Type B pancreatic cell (in vitro differentiated cells): ENCODE measurements around the gene DLG5. TPM values are rescaled to one million over a fixed set of nuclear protein-coding genes. Genes with fewer than 3 reads are reported as not detected.

Source experiments
- DNase-seq: peaks from one replicate; pipeline ENCODE4 v3.0.0; 2021; ENCODE audit warnings: mixed read lengths; ENCODE audit not compliant: unreplicated experiment; ENCODE audit errors: extremely low spot score
- H3K27ac Mint-ChIP-seq: 2 replicates; pipeline ENCODE4 v1.8.0; 2021; ENCODE audit warnings: mild to moderate bottlenecking, mixed read lengths
- H3K27me3 Mint-ChIP-seq: 2 replicates; pipeline ENCODE4 v1.8.0; 2021; ENCODE audit warnings: mixed read lengths
- H3K36me3 Mint-ChIP-seq: 2 replicates; pipeline ENCODE4 v1.8.0; 2021; ENCODE audit warnings: mixed read lengths
- H3K4me1 Mint-ChIP-seq: one replicate; pipeline ENCODE4 v1.8.0; 2021; ENCODE audit warnings: mixed read lengths; ENCODE audit not compliant: unreplicated experiment
- H3K4me3 Mint-ChIP-seq: 2 replicates; pipeline ENCODE4 v1.8.0; 2021; ENCODE audit warnings: mild to moderate bottlenecking, mixed read lengths
- H3K9me3 Mint-ChIP-seq: 2 replicates; pipeline ENCODE4 v1.8.0; 2021; ENCODE audit warnings: mixed read lengths
- total RNA-seq: library from RNA; stranded (reverse); gene quantifications from 2 replicates; pipeline ENCODE4 v1.2.1, GENCODE V29; 2021; ENCODE audit warnings: low replicate concordance
- TF ChIP-seq, protein P1 (sequence below): fragments of 200-600 bp; sonication (generic); conservative IDR thresholded peaks from 2 replicates; pipeline ENCODE4 v1.5.0; 2021; ENCODE audit warnings: antibody characterized with exemption, mild to moderate bottlenecking

DLG5 gene
- total RNA-seq, 1 donor from 2014 or later, result 80.0 TPM

GRCh38 chr10:77827366-77827765 lies 99.2 kb downstream of the DLG5 start:
- Mint-ChIP-seq H3K4me1 (no peaks in the 10 kb centered on the region), H3K36me3 (peaks cover 28% of the 10 kb centered on the region), H3K4me3 (no peak overlapping the region), H3K27me3 (no peaks in the 10 kb centered on the region), H3K9me3 (no peaks in the 10 kb centered on the region), H3K27ac (no peak overlapping the region)
- TF ChIP-seq, protein P1, sequence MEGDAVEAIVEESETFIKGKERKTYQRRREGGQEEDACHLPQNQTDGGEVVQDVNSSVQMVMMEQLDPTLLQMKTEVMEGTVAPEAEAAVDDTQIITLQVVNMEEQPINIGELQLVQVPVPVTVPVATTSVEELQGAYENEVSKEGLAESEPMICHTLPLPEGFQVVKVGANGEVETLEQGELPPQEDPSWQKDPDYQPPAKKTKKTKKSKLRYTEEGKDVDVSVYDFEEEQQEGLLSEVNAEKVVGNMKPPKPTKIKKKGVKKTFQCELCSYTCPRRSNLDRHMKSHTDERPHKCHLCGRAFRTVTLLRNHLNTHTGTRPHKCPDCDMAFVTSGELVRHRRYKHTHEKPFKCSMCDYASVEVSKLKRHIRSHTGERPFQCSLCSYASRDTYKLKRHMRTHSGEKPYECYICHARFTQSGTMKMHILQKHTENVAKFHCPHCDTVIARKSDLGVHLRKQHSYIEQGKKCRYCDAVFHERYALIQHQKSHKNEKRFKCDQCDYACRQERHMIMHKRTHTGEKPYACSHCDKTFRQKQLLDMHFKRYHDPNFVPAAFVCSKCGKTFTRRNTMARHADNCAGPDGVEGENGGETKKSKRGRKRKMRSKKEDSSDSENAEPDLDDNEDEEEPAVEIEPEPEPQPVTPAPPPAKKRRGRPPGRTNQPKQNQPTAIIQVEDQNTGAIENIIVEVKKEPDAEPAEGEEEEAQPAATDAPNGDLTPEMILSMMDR, result no peak
- no peak for DNase-seq

GRCh38 chr10:77825965-77826364 lies 100.6 kb downstream of the DLG5 start:
- Mint-ChIP-seq H3K36me3 (peaks cover 24% of the 10 kb centered on the region), H3K4me3 (no peak overlapping the region), H3K9me3 (no peaks in the 10 kb centered on the region), H3K27me3 (no peaks in the 10 kb centered on the region), H3K27ac (no peak overlapping the region), H3K4me1 (no peaks in the 10 kb centered on the region)
- no peak for DNase-seq
- TF ChIP-seq, protein P1, result no peak

GRCh38 chr10:77824908-77825307 lies 101.6 kb downstream of the DLG5 start:
- Mint-ChIP-seq H3K4me1 (no peaks in the 10 kb centered on the region), H3K4me3 (no peak overlapping the region), H3K36me3 (peaks cover 24% of the 10 kb centered on the region), H3K9me3 (no peaks in the 10 kb centered on the region), H3K27ac (no peak overlapping the region), H3K27me3 (no peaks in the 10 kb centered on the region)
- DNase-seq, result no peak
- TF ChIP-seq, protein P1, result no peak

DNA sequence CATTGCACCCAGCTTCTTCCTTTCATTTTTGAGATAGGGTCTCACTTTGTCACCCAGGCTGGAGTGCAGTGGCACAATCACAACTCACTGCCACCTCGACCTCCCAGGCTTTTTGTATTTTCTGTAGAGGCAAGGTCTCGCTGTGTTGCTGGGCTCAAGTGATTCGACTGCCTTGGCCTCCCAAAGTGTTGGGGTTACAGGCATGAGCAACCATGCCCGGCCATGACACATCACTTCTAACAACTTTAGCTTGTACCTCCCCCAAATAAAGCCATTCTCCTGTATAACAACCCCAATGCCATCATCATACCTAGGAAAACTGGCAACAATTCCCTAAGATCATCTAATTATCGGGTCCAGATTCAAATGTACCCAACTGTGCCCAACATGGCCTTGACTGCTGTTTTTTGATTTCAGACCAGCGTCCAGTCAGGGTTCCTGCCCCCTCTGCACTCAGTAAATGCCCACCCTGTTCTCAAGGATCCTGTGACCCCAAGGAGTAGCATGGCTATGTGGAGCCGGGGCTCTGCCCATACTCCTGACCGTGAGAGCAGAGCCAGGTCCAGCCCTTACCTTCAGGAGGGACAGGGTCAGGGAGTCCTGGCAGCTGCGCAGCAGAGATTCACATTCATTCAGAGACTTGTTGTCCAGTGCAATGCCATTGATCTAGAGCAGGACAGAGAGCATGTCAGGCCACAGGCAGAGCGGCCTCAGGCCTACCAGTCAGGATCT lies 102.6 kb downstream of the DLG5 start:
- no peak overlapping the region for H3K27ac Mint-ChIP-seq
- no peak for DNase-seq
- no peaks in the 10 kb centered on the region for H3K9me3 Mint-ChIP-seq
- H3K4me3 Mint-ChIP-seq, result no peak overlapping the region
- peaks cover 20% of the 10 kb centered on the region for H3K36me3 Mint-ChIP-seq
- no peaks in the 10 kb centered on the region for H3K27me3 Mint-ChIP-seq
- TF ChIP-seq, protein P1, result no peak
- no peaks in the 10 kb centered on the region for H3K4me1 Mint-ChIP-seq

DNA sequence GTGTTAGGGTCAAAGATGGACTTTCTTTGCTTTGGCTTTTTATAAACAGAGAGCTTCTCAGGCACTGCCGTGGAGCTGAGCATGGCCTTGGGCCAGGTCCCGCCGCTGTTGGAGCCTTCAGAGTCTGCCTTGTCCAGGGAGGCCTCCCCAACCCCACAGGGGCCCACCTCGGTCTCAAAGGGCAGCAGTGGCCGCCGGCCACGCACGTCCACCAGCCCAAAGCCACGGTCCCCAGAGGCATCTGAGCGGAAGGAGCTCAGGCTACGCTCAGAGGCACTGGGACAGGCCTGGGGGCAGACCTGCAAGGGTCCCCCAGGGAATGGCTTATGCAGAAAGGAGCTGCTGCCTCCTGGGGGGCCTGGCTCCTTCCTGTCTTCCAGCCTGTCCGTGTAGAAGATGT lies 105.0 kb downstream of the DLG5 start:
- DNase-seq, result no peak
- Mint-ChIP-seq H3K4me1 (no peaks in the 10 kb centered on the region), H3K36me3 (peaks cover 18% of the 10 kb centered on the region), H3K27ac (no peak overlapping the region), H3K4me3 (no peak overlapping the region), H3K9me3 (no peaks in the 10 kb centered on the region), H3K27me3 (no peaks in the 10 kb centered on the region)
- TF ChIP-seq, protein P1, result no peak
